ENCODE results near the gene ASPSCR1. TPM values are rescaled to one million over a fixed set of nuclear protein-coding genes. Genes with fewer than 3 reads are reported as not detected.

Gene ASPSCR1
- total RNA-seq, 1 experiment from 2014 or later = 51.0 TPM

DNA sequence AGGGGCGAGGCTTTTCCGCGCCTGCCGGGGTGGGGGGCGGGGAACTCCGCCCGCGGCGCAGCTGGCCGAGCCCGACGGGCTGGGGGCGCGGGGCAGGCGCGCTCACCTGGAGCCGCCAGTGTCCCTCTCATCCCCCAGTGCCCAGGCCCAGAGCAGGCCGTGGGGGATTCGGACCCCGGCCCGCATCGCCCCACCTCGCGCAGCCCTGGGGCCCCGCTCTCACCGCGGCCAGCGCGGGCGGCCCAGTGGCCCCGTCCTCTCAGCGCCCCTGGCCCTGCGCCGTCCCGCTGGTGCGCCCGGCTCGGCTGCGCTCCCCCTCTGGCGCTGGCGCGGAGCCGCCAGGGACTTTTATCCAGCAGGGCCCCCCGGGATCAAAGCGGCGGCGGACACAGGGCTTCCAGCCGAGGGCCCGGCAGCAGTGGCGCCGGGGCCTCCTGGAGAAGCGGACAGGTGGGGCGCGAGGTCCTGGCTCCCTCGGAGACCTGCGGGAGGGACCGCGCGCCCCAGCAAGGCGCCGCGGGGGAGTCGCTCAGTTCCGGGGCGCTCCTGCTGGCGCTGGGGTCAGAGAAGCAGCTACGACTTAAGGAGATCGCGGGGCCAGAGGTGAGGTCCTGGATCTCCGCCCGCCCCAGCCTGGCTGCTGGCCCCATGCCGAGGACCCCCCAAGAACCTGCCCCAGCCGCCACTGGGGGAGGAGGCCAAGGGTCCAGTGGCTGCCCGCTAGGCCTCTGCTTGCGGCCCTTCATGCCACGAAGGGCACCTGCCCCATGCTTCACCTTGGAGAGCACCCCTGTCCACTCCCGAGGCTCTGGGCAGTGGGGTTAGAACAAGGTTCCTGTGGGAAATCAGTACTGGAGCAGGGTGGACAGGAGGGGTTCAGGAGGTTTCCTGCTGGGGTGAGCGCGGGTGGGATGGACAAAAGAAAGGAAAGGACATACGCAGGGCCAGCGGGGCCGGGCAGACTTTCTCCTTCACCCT is 15.6 kb upstream of the ASPSCR1 start:
- TF ChIP-seq, protein P1, sequence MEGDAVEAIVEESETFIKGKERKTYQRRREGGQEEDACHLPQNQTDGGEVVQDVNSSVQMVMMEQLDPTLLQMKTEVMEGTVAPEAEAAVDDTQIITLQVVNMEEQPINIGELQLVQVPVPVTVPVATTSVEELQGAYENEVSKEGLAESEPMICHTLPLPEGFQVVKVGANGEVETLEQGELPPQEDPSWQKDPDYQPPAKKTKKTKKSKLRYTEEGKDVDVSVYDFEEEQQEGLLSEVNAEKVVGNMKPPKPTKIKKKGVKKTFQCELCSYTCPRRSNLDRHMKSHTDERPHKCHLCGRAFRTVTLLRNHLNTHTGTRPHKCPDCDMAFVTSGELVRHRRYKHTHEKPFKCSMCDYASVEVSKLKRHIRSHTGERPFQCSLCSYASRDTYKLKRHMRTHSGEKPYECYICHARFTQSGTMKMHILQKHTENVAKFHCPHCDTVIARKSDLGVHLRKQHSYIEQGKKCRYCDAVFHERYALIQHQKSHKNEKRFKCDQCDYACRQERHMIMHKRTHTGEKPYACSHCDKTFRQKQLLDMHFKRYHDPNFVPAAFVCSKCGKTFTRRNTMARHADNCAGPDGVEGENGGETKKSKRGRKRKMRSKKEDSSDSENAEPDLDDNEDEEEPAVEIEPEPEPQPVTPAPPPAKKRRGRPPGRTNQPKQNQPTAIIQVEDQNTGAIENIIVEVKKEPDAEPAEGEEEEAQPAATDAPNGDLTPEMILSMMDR (IDR thresholded peaks at IDR 0.05 in 2 of 3, conservative IDR thresholded peaks at IDR 0.05 in 1 of 3; ENCODE audit: borderline replicate concordance in 1 of 3, insufficient read depth in 1 of 3, low read depth in 2 of 3, low read length in 2 of 3) = no peak
- no peak for TF ChIP-seq EZH2 (IDR thresholded peaks at IDR 0.05)
- TF ChIP-seq, protein P2, sequence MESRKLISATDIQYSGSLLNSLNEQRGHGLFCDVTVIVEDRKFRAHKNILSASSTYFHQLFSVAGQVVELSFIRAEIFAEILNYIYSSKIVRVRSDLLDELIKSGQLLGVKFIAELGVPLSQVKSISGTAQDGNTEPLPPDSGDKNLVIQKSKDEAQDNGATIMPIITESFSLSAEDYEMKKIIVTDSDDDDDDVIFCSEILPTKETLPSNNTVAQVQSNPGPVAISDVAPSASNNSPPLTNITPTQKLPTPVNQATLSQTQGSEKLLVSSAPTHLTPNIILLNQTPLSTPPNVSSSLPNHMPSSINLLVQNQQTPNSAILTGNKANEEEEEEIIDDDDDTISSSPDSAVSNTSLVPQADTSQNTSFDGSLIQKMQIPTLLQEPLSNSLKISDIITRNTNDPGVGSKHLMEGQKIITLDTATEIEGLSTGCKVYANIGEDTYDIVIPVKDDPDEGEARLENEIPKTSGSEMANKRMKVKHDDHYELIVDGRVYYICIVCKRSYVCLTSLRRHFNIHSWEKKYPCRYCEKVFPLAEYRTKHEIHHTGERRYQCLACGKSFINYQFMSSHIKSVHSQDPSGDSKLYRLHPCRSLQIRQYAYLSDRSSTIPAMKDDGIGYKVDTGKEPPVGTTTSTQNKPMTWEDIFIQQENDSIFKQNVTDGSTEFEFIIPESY (IDR thresholded peaks at IDR 0.05; ENCODE audit: extremely low read depth, insufficient replicate concordance, low read length) = no peak
- no peak for TF ChIP-seq POLR2AphosphoS5 (IDR thresholded peaks at IDR 0.05; ENCODE audit: low read depth, low read length)
- TF ChIP-seq SRF (IDR thresholded peaks at IDR 0.05; ENCODE audit: low read depth) = no peak
- TF ChIP-seq SP1 (IDR thresholded peaks at IDR 0.05; ENCODE audit: low read depth) = no peak
- TF ChIP-seq POLR2A (IDR thresholded peaks at IDR 0.05; ENCODE audit: borderline replicate concordance, extremely low read depth, insufficient read depth, insufficient read length) = no peak
- TF ChIP-seq YY1 (IDR thresholded peaks at IDR 0.05; ENCODE audit: extremely low read depth, insufficient replicate concordance, low read depth, low read length) = no peak
- TF ChIP-seq CBX3 (IDR thresholded peaks at IDR 0.05; ENCODE audit: low read depth) = no peak
- TF ChIP-seq CEBPB (IDR thresholded peaks at IDR 0.05; ENCODE audit: low read depth) = no peak
- no peak for TF ChIP-seq JUND (IDR thresholded peaks at IDR 0.05)
- TF ChIP-seq ZFX (IDR thresholded peaks at IDR 0.05) = no peak
- no peak for TF ChIP-seq ZNF274 (IDR thresholded peaks at IDR 0.05; ENCODE audit: low read depth, low read length)
- Histone ChIP-seq H3K27me3 (ENCODE audit: insufficient read depth, low read length) (no peaks in the 10 kb centered on the region), H3K36me3 (ENCODE audit: control insufficient read depth in 1 of 2, insufficient read depth in 2 of 2, low read length in 2 of 2) (no peaks in the 10 kb centered on the region), H3K9ac (ENCODE audit: low read length) (no peak overlapping the region), H2AFZ (ENCODE audit: low read depth, low read length, poor library complexity, severe bottlenecking) (no peak overlapping the region), H3K4me1 (ENCODE audit: control insufficient read depth in 1 of 2, insufficient read depth in 2 of 2, low read length in 2 of 2) (peaks cover 11 to 20% of the 10 kb centered on the region in 2 experiments), H3K9me2 (ENCODE audit: insufficient read depth) (no peaks in the 10 kb centered on the region), H3K4me3 (replicated peaks in 1 of 2; ENCODE audit: low read depth in 1 of 2, low read length in 2 of 2) (no peak overlapping the region), H4K20me1 (ENCODE audit: insufficient read depth) (no peaks in the 10 kb centered on the region), H3K4me2 (ENCODE audit: low read length) (no peak overlapping the region), H3K79me2 (ENCODE audit: insufficient read depth, low read length) (no peaks in the 10 kb centered on the region), H3K27ac (ENCODE audit: low read depth, low read length) (peak overlapping the region; percentile 26; the same call in 1 of the 2 replicates), H3K9me3 (ENCODE audit: control insufficient read depth in 1 of 2, insufficient read depth in 1 of 2, low read depth in 1 of 2, low read length in 2 of 2) (no peaks in the 10 kb centered on the region)
- BruUV-seq (replicated peaks) = no TSS peak
- CTCF ChIA-PET = interaction anchor here (1.4 to 3.1 kb wide), 5 partner anchors 17 to 61 kb away, joined by 3 to 151 read pairs (median 7); partner anchors contain the start of genes CENPX and LRRC45
- POLR2A ChIA-PET = no interaction called here
- DNase-seq (ENCODE audit: low read depth, low spot score) (no peak), ATAC-seq (no peak; the same call in 1 of the 2 replicates)
- RAD21 ChIA-PET (ENCODE audit: low non-redundant PET in 1 of 2, low total read pairs in 2 of 2, uncharacterized antibody in 2 of 2, unreplicated experiment in 2 of 2) = interaction anchor here in 1 of 2 experiments (2.4 kb wide), 1 partner anchor 60 kb away, joined by 50 read pairs; the partner anchor contains the start of genes CENPX and LRRC45
- intact Hi-C loops (cut with micrococcal nuclease) = no loop called here

All from HCT116 (cell line).